ENCODE data around the gene CMSS1.

Gene CMSS1

GRCh38 chr3:99867594-99868310 lies 50.1 kb downstream of the CMSS1 start:
- no peak for TF ChIP-seq CTCF (conservative IDR thresholded peaks at IDR 0.05; ENCODE audit: low read depth)
- no peak overlapping the region for H3K27ac ChIP-seq
- DNase-seq (ENCODE audit: low spot score): no peak
- POLR2A ChIA-PET (ENCODE audit: low non-redundant PET): no interaction called here
- CTCF ChIA-PET: interaction anchor here (0.6 kb wide), 1 partner anchor 36 kb away, joined by 3 read pairs; no protein-coding TSS in a partner anchor

- CTCF ChIA-PET: no interaction called here
These were observed 50.6 kb downstream of the CMSS1 start for GRCh38 chr3:99868311-99868646.

GRCh38 chr3:99869621-99870020 lies 52.0 kb downstream of the CMSS1 start:
- CTCF ChIA-PET: no interaction called here
- no peak overlapping the region for H3K27ac ChIP-seq
- POLR2A ChIA-PET (ENCODE audit: low non-redundant PET): no interaction called here
- no peak for DNase-seq (ENCODE audit: low spot score)
- TF ChIP-seq CTCF (conservative IDR thresholded peaks at IDR 0.05; ENCODE audit: low read depth): no peak

More at GRCh38 chr3:99868311-99868646, 50.6 kb downstream of the CMSS1 start:
- no peak for DNase-seq (ENCODE audit: low spot score)
- POLR2A ChIA-PET (ENCODE audit: low non-redundant PET): no interaction called here
- no peak for TF ChIP-seq CTCF (conservative IDR thresholded peaks at IDR 0.05; ENCODE audit: low read depth)
- H3K27ac ChIP-seq: no peak overlapping the region

- POLR2A ChIA-PET (ENCODE audit: low non-redundant PET): no interaction called here
- CTCF ChIA-PET: interaction anchor here (0.6 to 0.9 kb wide), 2 partner anchors 39 to 550 kb away, joined by 3 to 7 read pairs; no protein-coding TSS in a partner anchor
These were observed 53.0 kb downstream of the CMSS1 start for GRCh38 chr3:99870712-99871111.

GRCh38 chr3:99871231-99872045 lies 53.8 kb downstream of the CMSS1 start:
- ChIA-PET POLR2A (ENCODE audit: low non-redundant PET) (no interaction called here), CTCF (interaction anchor here (0.6 to 1.1 kb wide), 3 partner anchors 28 to 549 kb away, joined by 3 to 7 read pairs (median 5); no protein-coding TSS in a partner anchor)
- H3K27ac ChIP-seq: no peak overlapping the region
- no peak for TF ChIP-seq CTCF (conservative IDR thresholded peaks at IDR 0.05; ENCODE audit: low read depth)
- no peak for DNase-seq (ENCODE audit: low spot score)

More at GRCh38 chr3:99870712-99871111, 53.0 kb downstream of the CMSS1 start:
- no peak overlapping the region for H3K27ac ChIP-seq
- DNase-seq (ENCODE audit: low spot score): no peak
- TF ChIP-seq CTCF (conservative IDR thresholded peaks at IDR 0.05; ENCODE audit: low read depth): no peak

- TF ChIP-seq CTCF (conservative IDR thresholded peaks at IDR 0.05; ENCODE audit: low read depth): no peak
- POLR2A ChIA-PET (ENCODE audit: low non-redundant PET): no interaction called here
- DNase-seq (ENCODE audit: low spot score): no peak
- H3K27ac ChIP-seq: no peak overlapping the region
- CTCF ChIA-PET: no interaction called here
These were observed 55.2 kb downstream of the CMSS1 start for GRCh38 chr3:99872923-99873254.

All from RWPE1 (cell line).